Activated CD4-positive, alpha-beta T cell treated with anti-CD3 and anti-CD28 coated beads, Interleukin-2, amount 10 ng/mL, durations not matched to agents 24 days and 14 days (primary cell): ENCODE results near the gene GRP. TPM values are rescaled to one million over a fixed set of nuclear protein-coding genes. Genes with fewer than 3 reads are reported as not detected.

ENCODE experiments used
- DNase-seq: peaks from one replicate; pipeline ENCODE4 v3.0.0; 2022
- H3K27ac Mint-ChIP-seq: one replicate; pipeline ENCODE4 v1.8.0; 2022; ENCODE audit warnings: mild to moderate bottlenecking, mixed read lengths
- H3K27me3 Mint-ChIP-seq: one replicate; pipeline ENCODE4 v1.8.0; 2022; ENCODE audit warnings: mixed read lengths
- H3K36me3 Mint-ChIP-seq: one replicate; pipeline ENCODE4 v1.8.0; 2022; ENCODE audit warnings: low read depth, mild to moderate bottlenecking, mixed read lengths
- H3K4me1 Mint-ChIP-seq: one replicate; pipeline ENCODE4 v1.8.0; 2021; ENCODE audit warnings: mixed read lengths
- H3K4me3 Mint-ChIP-seq: one replicate; pipeline ENCODE4 v1.8.0; 2022; ENCODE audit warnings: mild to moderate bottlenecking, moderate library complexity, mixed read lengths
- H3K9me3 Mint-ChIP-seq: one replicate; pipeline ENCODE4 v1.8.0; 2021; ENCODE audit warnings: mixed read lengths
- intact Hi-C: fragments of 100-400 bp; cut with micrococcal nuclease; formaldehyde crosslinking; loops from one replicate; pipeline ENCODE4 v1.15.1; 2023
- total RNA-seq: library from RNA; stranded (reverse); gene quantifications from 2 replicates; pipeline ENCODE4 v1.2.3, GENCODE V29; 2022

GRP gene
- total RNA-seq, 1 donor from 2014 or later = not detected

DNA sequence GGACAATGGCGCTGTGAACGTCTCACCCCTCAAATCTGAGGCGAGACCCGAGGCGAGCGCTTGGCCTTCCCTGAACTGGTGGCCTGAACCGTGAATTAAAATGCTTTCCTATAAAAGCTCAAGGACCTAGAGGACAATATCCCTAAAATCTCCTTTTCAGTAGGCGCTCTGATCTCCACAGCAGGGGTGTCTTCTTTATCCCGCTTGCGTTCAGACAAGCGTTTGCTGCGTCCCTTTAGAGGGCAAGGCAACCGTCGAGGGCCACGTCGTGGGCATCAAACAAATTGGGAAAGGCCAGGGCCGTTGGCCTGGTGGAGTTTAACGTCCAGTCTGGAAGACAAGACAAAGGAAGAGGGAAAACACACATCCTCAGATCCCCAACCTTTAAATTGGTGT, 54.6 kb downstream of the GRP start:
- no peaks in the 10 kb centered on the region for H3K9me3 Mint-ChIP-seq
- H3K4me1 Mint-ChIP-seq = peaks cover 3% of the 10 kb centered on the region
- H3K27ac Mint-ChIP-seq = no peak overlapping the region
- DNase-seq = no peak
- peaks cover 73% of the 10 kb centered on the region for H3K27me3 Mint-ChIP-seq
- intact Hi-C loops = loop anchor here (5.0 kb wide), 3 partner anchors 52 to 1837 kb away; partner anchors contain the start of genes GRP, LMAN1 and ONECUT2
- no peaks in the 10 kb centered on the region for H3K36me3 Mint-ChIP-seq
- no peak overlapping the region for H3K4me3 Mint-ChIP-seq

DNA sequence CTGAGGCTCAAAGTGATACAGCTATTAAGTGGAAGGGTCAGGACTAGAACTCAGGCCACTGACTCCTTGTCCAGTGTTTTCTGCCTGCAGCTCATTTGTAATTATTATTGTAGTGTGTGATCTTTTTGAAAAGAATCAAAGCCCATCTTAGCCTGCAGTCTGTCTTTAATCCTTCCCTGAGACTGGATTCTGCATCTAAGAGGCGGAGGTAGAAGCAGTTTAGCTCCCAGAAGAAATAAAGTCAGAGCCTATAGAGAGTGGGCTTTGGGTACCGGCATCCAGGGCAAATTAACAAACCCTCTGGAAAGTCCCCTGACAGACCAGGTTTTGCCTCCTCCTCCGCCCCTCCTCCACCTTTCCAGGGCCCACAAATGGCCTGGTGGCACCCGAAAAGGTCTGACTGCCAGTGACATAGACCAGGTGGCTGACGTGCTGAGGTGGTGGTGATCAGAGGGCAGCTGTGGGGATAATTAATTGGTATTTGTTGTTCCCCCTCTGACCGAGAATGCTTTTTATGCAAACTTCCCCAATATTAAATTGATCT, 55.5 kb downstream of the GRP start:
- Mint-ChIP-seq H3K4me1 (no peaks in the 10 kb centered on the region), H3K27ac (no peak overlapping the region), H3K4me3 (no peak overlapping the region), H3K36me3 (no peaks in the 10 kb centered on the region), H3K27me3 (peaks cover 70% of the 10 kb centered on the region), H3K9me3 (no peaks in the 10 kb centered on the region)
- DNase-seq = no peak
- intact Hi-C loops = no loop called here

DNA sequence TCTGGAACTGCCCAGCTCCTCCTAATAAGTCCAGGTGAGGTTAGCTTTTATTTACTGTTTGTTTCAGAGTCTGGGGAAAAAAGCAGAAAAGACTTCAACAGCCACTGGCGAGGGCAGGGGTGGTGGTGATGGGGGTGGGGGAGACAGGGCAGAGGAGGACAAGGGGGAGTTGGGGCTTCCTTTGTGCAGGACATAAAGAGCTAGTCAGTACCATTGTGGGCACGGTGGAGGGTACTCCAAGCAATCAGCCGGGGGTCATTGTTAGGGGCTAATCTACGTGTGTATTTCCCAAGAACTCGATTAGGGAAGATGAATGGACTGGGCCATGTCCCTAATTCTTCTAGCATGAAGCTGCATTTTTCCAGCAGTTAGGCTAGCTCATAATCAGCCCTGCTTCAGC, 56.1 kb downstream of the GRP start:
- no peak overlapping the region for H3K27ac Mint-ChIP-seq
- DNase-seq = no peak
- H3K4me3 Mint-ChIP-seq = no peak overlapping the region
- peaks cover 70% of the 10 kb centered on the region for H3K27me3 Mint-ChIP-seq
- H3K4me1 Mint-ChIP-seq = no peaks in the 10 kb centered on the region
- no peaks in the 10 kb centered on the region for H3K36me3 Mint-ChIP-seq
- intact Hi-C loops = no loop called here
- H3K9me3 Mint-ChIP-seq = no peaks in the 10 kb centered on the region

DNA sequence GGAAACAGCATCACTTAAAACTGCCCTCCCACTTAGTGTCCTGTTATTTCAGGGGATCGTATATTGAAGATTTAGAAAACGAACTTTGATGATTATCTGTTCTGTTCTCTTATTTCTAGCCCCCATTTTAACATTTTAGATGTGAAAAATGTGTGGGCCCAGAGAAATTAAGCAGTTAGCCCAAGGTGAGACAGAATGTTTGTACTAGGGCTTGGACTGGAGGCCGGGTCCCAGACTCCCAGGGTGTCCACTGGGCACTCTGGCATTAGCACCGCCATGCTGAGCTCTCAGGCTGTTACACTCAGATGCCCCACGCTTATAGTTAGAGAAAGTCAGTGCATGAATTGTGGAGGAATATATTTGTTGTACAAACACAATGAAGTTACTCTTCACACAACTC, 58.8 kb downstream of the GRP start:
- H3K27me3 Mint-ChIP-seq = peaks cover 67% of the 10 kb centered on the region
- no peak overlapping the region for H3K4me3 Mint-ChIP-seq
- DNase-seq = no peak
- intact Hi-C loops = no loop called here
- no peaks in the 10 kb centered on the region for H3K36me3 Mint-ChIP-seq
- H3K9me3 Mint-ChIP-seq = no peaks in the 10 kb centered on the region
- H3K4me1 Mint-ChIP-seq = no peaks in the 10 kb centered on the region
- H3K27ac Mint-ChIP-seq = no peak overlapping the region

DNA sequence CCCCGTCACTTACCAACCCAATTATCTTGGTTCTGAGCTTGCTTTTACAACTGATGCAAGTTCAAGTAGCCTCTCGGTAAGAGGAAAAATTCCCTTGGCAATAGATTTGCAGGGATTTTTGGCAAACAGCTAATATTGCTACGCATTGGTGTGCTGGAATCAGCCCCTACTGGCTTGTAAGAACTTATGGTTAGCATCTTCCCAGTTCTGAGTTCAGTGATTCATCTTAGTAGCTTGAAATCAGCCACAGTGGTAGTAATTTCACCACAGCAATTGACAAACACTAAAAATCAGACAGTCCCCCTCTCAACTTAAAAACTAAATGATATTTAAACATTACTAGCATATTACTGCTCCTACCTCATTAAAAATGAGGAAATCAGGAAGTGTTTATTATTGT, 59.2 kb downstream of the GRP start:
- H3K4me1 Mint-ChIP-seq = no peaks in the 10 kb centered on the region
- H3K27me3 Mint-ChIP-seq = peaks cover 66% of the 10 kb centered on the region
- H3K4me3 Mint-ChIP-seq = no peak overlapping the region
- no peaks in the 10 kb centered on the region for H3K9me3 Mint-ChIP-seq
- intact Hi-C loops = no loop called here
- no peak overlapping the region for H3K27ac Mint-ChIP-seq
- H3K36me3 Mint-ChIP-seq = no peaks in the 10 kb centered on the region
- DNase-seq = no peak

DNA sequence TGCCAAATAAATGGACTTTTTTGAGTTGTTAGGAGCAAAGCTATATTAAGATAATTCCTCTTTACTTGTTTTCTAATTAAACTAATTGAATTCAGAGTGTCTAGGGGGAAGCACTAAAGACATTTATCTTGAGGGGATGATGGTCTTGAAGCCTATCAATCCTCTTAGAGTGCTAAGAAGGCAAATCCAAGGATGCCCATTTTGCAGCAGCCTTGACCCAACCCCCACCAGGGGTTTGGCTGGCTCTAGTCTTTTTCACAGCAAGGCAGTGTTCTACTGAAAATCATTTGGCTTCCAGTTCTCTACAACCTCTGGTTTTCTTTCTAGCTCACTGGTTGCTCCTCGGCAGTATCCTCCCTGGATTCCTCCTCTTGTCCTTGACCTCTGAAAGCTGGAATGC, 59.8 kb downstream of the GRP start:
- Mint-ChIP-seq H3K27me3 (peaks cover 66% of the 10 kb centered on the region), H3K4me1 (no peaks in the 10 kb centered on the region), H3K4me3 (no peak overlapping the region), H3K36me3 (no peaks in the 10 kb centered on the region), H3K27ac (no peak overlapping the region), H3K9me3 (no peaks in the 10 kb centered on the region)
- DNase-seq = no peak
- intact Hi-C loops = no loop called here

Other genes starting within 250 kb of the GRP start
- gene SEC11C, start 80.3 kb upstream of the GRP start, total RNA-seq = 125 and 126 TPM in 2 replicates
- not detected in 2 replicates for gene RAX, start 53.3 kb downstream of the GRP start, total RNA-seq
- gene CPLX4, start 98.5 kb downstream of the GRP start, total RNA-seq = not detected in 2 replicates
- 141 and 148 TPM in 2 replicates for gene LMAN1, start 139.1 kb downstream of the GRP start, total RNA-seq